ENCODE results near the gene COL4A1. TPM values are rescaled to one million over a fixed set of nuclear protein-coding genes. Genes with fewer than 3 reads are reported as not detected.

Gene COL4A1
- total and polyA plus RNA-seq, 2 of the 13 experiments (the other 11 are each of a cell fraction or from before 2014, with no cell fraction given), result not detected

GRCh38 chr13:110131424-110131823 is 175.5 kb downstream of the COL4A1 start:
- DNase-seq (ENCODE audit: low spot score), result no peak
- FAIRE-seq, result no peak
- H3K27ac ChIP-seq (ENCODE audit: extremely low read length, insufficient read depth, low read length), result no peak overlapping the region
- ATAC-seq, result no peak
- no peak overlapping the region for H3K9ac ChIP-seq (ENCODE audit: insufficient read depth, low read depth, low read length)
- WGBS (ENCODE audit: low lambda C conversion rate), result 38% methylated on average over 8 of the region's 11 CpGs
- H3K4me1 ChIP-seq (ENCODE audit: insufficient read depth, low read length), result no peaks in the 10 kb centered on the region
- no TSS peak for BruUV-seq (replicated peaks)
- H3K27me3 ChIP-seq (ENCODE audit: control insufficient read depth in 1 of 2, insufficient read depth in 2 of 2, low read length in 2 of 2), result peaks cover 0 to 37% of the 10 kb centered on the region in 2 experiments; a peak in 2 of 5 replicates
- no peak overlapping the region for H3K4me2 ChIP-seq (ENCODE audit: low read depth, low read length)
- no peak overlapping the region for H2AFZ ChIP-seq (ENCODE audit: low read length)
- ChIA-PET CTCF (ENCODE audit: low intra/inter-chr PET ratio, low total read pairs) (no interaction called here), POLR2A (no interaction called here)
- H3K9me3 ChIP-seq (ENCODE audit: low read length), result no peaks in the 10 kb centered on the region
- intact Hi-C loops (cut with micrococcal nuclease; ENCODE audit: unreplicated experiment), result no loop called here
- no peaks in the 10 kb centered on the region for H3K79me2 ChIP-seq (ENCODE audit: insufficient read depth, low read length)
- TF ChIP-seq ZNF879 (CRISPR knock-in tag; IDR thresholded peaks at IDR 0.05) (no peak), ZNF839 (CRISPR knock-in tag; IDR thresholded peaks at IDR 0.05; ENCODE audit: borderline replicate concordance) (no peak), ETV5 (CRISPR knock-in tag; IDR thresholded peaks at IDR 0.05; ENCODE audit: borderline replicate concordance) (no peak), NPAS2 (CRISPR knock-in tag; IDR thresholded peaks at IDR 0.05; ENCODE audit: borderline replicate concordance) (no peak), DNMT3B (CRISPR knock-in tag; conservative IDR thresholded peaks at IDR 0.05) (no peak)
- no peak overlapping the region for H3K4me3 ChIP-seq (replicated peaks in 1 of 3; ENCODE audit: insufficient read depth in 1 of 3, low read depth in 2 of 3, low read length in 3 of 3)
- no peaks in the 10 kb centered on the region for H3K36me3 ChIP-seq (replicated peaks in 1 of 2; ENCODE audit: control insufficient read depth in 1 of 2, insufficient read depth in 2 of 2, low read length in 2 of 2)
- in situ Hi-C loops (cut with HindIII; ENCODE audit: extremely low pct_ligation_motif_present, low pct_unique_long_range_greater_than_20kb), result no loop called here
- H4K20me1 ChIP-seq (ENCODE audit: insufficient read depth, low read length), result no peaks in the 10 kb centered on the region

DNA sequence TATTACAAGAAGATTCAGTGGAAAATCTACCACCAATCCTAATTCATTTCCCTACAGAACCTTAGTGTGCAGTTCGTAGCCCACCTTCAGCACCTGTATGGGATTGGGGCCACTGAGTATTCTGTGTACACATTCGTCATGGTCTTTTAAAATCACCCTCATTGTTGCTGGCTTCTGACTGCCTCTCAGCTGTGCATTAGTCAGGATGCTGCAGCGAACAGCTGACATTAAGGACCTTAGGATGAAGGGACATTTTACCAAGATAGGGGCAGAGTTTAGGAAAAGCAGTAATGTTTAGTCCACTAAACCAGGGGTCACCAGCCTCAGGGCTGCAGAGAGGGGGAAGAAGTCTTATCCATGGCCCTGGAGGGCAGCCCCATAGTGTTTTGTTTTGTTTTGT is 176.5 kb downstream of the COL4A1 start:
- no peak for ATAC-seq
- DNase-seq (ENCODE audit: low spot score), result no peak
- POLR2A ChIA-PET, result no interaction called here
- no peak for TF ChIP-seq ZNF564 (CRISPR knock-in tag; IDR thresholded peaks at IDR 0.05)
- TF ChIP-seq, protein P1, sequence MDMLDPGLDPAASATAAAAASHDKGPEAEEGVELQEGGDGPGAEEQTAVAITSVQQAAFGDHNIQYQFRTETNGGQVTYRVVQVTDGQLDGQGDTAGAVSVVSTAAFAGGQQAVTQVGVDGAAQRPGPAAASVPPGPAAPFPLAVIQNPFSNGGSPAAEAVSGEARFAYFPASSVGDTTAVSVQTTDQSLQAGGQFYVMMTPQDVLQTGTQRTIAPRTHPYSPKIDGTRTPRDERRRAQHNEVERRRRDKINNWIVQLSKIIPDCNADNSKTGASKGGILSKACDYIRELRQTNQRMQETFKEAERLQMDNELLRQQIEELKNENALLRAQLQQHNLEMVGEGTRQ (IDR thresholded peaks at IDR 0.05; ENCODE audit: low read depth, low read length), result no peak
- TF ChIP-seq, protein P1 (CRISPR knock-in tag; IDR thresholded peaks at IDR 0.05; ENCODE audit: borderline replicate concordance), result no peak
- TF ChIP-seq, protein P2, sequence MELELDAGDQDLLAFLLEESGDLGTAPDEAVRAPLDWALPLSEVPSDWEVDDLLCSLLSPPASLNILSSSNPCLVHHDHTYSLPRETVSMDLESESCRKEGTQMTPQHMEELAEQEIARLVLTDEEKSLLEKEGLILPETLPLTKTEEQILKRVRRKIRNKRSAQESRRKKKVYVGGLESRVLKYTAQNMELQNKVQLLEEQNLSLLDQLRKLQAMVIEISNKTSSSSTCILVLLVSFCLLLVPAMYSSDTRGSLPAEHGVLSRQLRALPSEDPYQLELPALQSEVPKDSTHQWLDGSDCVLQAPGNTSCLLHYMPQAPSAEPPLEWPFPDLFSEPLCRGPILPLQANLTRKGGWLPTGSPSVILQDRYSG (CRISPR knock-in tag; IDR thresholded peaks at IDR 0.05), result no peak
- TF ChIP-seq TMF1 (CRISPR knock-in tag; IDR thresholded peaks at IDR 0.05; ENCODE audit: low read depth), result no peak
- TF ChIP-seq, protein P3, sequence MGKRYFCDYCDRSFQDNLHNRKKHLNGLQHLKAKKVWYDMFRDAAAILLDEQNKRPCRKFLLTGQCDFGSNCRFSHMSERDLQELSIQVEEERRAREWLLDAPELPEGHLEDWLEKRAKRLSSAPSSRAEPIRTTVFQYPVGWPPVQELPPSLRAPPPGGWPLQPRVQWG (CRISPR knock-in tag; IDR thresholded peaks at IDR 0.05; ENCODE audit: borderline replicate concordance, low read depth), result no peak
- no peak for TF ChIP-seq ADNP (CRISPR knock-in tag; IDR thresholded peaks at IDR 0.05)
- no peak for TF ChIP-seq KAT7 (CRISPR knock-in tag; IDR thresholded peaks at IDR 0.05; ENCODE audit: borderline replicate concordance)
- in situ Hi-C loops (cut with HindIII; ENCODE audit: extremely low pct_ligation_motif_present, low pct_unique_long_range_greater_than_20kb) (no loop called here), intact Hi-C loops (cut with micrococcal nuclease; ENCODE audit: unreplicated experiment) (no loop called here)
- Histone ChIP-seq H3K4me1 (ENCODE audit: insufficient read depth, low read length) (no peaks in the 10 kb centered on the region), H3K27ac (ENCODE audit: extremely low read length, insufficient read depth, low read length) (no peak overlapping the region), H3K9ac (ENCODE audit: insufficient read depth, low read depth, low read length) (no peak overlapping the region), H3K4me3 (replicated peaks in 1 of 3; ENCODE audit: insufficient read depth in 1 of 3, low read depth in 2 of 3, low read length in 3 of 3) (no peak overlapping the region), H3K79me2 (ENCODE audit: insufficient read depth, low read length) (no peaks in the 10 kb centered on the region), H4K20me1 (ENCODE audit: insufficient read depth, low read length) (no peaks in the 10 kb centered on the region), H3K27me3 (ENCODE audit: control insufficient read depth in 1 of 2, insufficient read depth in 2 of 2, low read length in 2 of 2) (peaks cover 2 to 37% of the 10 kb centered on the region in 2 experiments; a peak in 2 of 5 replicates), H2AFZ (ENCODE audit: low read length) (no peak overlapping the region), H3K9me3 (ENCODE audit: low read length) (no peaks in the 10 kb centered on the region), H3K36me3 (replicated peaks in 1 of 2; ENCODE audit: control insufficient read depth in 1 of 2, insufficient read depth in 2 of 2, low read length in 2 of 2) (no peaks in the 10 kb centered on the region), H3K4me2 (ENCODE audit: low read depth, low read length) (no peak overlapping the region)
- FAIRE-seq, result no peak
- WGBS (ENCODE audit: low lambda C conversion rate), result 12% methylated on average over 3 of the region's 3 CpGs
- CTCF ChIA-PET (ENCODE audit: low intra/inter-chr PET ratio, low total read pairs), result no interaction called here
- BruUV-seq (replicated peaks), result no TSS peak
